GM12892 (cell line): ENCODE data around the gene ZNF23.

Experiments used
- DNase-seq: peaks from one replicate; pipeline ENCODE4 v3.0.0; 2011; ENCODE audit not compliant: insufficient read length
- FAIRE-seq: peaks from 2 replicates; lab custom pipeline; 2011; peaks lifted over from hg19 to GRCh38; lab: Jason Lieb, UNC
- POLR2A ChIP-seq: IDR thresholded peaks from 2 replicates; pipeline ENCODE4 v1.6.1; 2011; ENCODE audit warnings: low read depth, low read length, control low read depth
- POLR2AphosphoS5 ChIP-seq: IDR thresholded peaks from 2 replicates; pipeline ENCODE4 v1.6.1; 2011; ENCODE audit warnings: low read depth, low read length, control low read depth
- TAF1 ChIP-seq: IDR thresholded peaks from 2 replicates; pipeline ENCODE4 v1.6.1; 2011; ENCODE audit warnings: low read depth, mild to moderate bottlenecking, control low read depth, low read length, borderline replicate concordance

Gene ZNF23

DNA sequence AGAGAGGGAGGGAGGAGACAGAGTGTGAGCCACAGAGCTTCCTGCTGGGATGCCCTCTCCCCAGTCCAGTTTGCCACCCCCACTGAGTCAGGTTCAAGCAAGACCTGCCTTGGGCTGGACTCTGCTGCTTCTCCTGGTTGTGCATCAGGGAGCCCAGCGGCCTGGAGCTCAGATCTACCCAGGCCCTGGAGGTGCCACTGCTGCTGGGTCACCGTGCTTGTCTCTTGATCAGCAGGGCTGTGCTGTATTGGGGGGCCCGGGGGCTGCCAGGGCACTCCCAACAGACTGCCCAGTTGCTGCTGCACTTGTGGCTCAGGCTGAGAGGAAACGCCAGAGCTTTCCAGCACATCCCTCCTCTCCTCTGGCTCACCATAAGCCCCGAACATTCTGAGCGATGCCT, 29.1 kb downstream of the ZNF23 start:
- TF ChIP-seq POLR2A (no peak), POLR2AphosphoS5 (no peak), TAF1 (no peak)
- no peak for FAIRE-seq
- DNase-seq = no peak

DNA sequence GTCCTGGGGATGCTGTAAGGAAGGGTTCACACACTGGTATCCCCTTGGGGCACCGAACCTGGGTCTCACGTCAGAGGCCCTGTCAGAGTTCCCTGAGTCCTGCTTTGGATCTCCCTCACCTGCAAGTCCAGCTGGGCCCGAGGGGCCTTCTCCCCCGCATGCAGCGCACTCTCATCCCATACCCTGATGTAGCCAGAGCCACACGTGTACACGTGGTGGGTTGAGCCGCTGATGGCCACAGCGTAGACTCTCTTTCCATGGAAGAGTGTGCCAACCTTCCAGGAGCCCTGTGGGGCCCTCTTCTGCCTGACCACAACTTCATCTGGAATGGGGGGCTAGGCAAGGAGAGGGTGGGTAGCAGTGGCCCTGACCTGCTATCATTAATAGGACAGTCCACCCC, 30.1 kb downstream of the ZNF23 start:
- DNase-seq (no peak), FAIRE-seq (no peak)
- no peak for TF ChIP-seq POLR2AphosphoS5
- TF ChIP-seq POLR2A = no peak

DNA sequence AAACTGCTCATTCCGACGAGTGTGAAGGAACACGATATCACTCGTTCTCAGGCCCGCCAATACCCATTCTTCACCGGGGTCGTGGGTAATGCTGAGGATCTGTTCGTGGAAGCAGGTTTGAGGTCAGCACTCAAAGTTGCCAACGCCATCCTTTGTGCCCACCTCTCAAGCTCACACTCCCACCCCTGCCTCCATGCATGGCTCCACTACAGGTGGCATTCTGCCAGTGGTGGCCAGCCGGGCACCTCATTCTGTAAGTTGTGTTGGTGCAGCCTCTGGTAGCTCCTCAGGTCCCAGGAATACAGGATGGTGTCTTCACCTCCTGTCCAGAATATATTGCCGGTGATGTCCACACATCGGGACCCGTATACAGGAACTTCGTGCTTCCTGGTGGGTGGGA, 30.9 kb downstream of the ZNF23 start:
- no peak for FAIRE-seq
- TF ChIP-seq TAF1 = no peak
- no peak for TF ChIP-seq POLR2AphosphoS5
- TF ChIP-seq POLR2A = no peak
- no peak for DNase-seq

DNA sequence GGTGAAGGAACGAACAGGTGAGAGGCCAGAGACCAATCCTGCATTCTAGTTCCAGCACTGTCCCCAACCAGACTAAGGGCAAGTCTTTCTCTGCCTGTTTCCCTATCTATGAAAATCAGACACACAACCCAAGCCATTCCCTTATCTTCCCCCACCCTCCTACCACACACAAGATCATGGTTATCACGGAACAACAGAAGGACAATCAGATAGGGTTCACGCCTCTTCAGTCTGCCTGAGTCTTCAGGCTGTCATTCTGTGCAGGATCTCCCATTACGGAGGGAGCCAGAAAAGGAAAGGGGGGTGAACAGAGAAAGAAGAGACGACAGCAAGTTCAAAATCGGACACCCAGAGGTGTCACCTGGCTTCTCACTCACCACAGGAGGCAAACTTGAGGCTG, 31.3 kb downstream of the ZNF23 start:
- no peak for TF ChIP-seq TAF1
- no peak for TF ChIP-seq POLR2A
- TF ChIP-seq POLR2AphosphoS5 = no peak
- DNase-seq (no peak), FAIRE-seq (no peak)

DNA sequence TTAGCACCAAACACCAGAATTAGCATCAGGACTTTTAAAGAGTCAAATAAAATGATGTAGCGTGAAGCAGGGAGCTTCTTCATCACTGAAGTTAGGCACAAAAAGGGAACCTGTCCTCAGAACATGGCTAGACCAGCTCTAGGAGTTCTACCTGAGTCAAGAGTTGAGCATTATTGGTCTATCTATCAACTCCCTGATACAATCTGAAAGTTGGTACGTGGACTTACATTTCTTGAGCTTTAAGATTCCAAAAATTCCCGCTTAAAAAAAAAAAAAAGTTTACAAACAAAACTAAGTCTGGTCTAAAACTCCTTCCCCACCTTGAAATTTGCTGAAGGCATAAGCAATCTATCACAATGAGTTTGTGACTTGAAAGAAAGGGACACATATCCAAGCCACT, 32.5 kb downstream of the ZNF23 start:
- no peak for FAIRE-seq
- TF ChIP-seq TAF1 (no peak), POLR2AphosphoS5 (no peak), POLR2A (no peak)
- no peak for DNase-seq

DNA sequence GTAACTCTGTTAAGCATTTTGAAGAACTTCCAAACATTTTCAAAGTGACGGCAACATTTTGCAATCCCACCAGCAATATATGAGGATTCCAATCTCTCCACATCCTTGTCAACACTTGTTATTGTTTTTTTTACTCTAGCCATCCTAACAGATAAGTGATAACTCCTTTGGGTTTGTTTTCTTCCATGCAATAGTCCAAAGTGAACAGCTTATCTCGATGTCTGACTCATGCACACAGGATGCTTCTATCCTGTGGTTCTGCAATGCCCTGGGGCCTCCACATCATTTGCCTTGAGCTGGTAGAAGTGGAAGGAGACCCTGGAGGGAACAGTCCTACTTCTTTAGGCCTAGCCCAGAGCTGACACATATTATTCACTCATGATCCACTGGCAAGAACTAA, 33.2 kb downstream of the ZNF23 start:
- DNase-seq (no peak), FAIRE-seq (no peak)
- TF ChIP-seq TAF1 = no peak
- no peak for TF ChIP-seq POLR2A
- no peak for TF ChIP-seq POLR2AphosphoS5

DNA sequence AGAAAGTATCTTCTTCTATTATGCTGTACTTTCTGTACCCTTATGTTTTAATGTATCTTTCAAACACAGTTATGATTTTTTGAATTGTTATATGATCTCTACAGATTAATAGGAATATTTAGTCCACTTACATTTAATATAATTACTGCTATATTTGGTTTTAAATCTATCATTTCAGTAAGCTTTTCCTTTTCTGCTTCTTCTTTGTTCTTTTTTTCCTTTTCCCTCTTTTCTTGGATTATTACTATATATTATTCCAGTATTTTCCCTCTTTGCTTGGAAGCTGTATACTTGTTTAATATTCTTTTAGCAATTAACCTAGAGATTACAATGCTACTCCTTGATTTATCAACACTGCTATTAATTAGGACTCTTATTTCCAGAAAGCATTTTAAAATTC, 33.7 kb downstream of the ZNF23 start:
- TF ChIP-seq POLR2A (no peak), TAF1 (no peak), POLR2AphosphoS5 (no peak)
- FAIRE-seq (no peak), DNase-seq (no peak)

DNA sequence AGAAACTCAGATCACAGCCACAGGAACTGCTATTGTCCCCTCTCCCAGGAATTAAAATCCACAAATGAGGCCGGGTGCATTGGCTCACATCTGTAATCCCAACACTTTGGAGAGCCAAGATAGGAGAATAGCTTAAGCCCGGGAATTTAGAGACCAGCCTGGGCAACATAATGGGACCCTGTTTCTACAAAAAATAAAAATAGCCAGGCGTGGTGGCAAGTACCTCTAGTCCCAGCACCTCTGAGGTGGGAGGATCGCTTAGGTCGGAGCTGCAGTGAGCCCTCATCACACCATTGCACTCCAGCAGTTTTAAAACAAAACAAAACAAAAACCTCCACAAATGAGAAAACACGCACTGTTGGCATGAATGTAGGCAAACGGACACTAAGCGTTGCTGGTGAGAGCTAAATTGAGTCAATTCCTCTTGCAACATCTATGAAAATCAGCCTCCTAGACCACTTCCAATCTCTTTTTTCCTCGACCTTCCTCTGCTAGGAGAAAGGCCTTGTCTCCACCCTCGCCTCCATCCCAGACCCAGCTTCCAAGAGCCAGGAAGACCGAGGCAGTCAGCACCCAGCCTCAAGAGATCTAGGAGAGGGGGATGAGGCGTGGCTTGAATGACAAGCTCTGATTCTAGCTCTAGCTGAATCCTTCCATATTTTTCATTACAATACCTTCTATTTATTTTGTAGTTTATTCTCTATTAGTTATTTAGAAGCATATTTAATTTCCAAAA, 35.0 kb downstream of the ZNF23 start:
- FAIRE-seq (no peak), DNase-seq (no peak)
- TF ChIP-seq POLR2A = no peak
- no peak for TF ChIP-seq POLR2AphosphoS5
- TF ChIP-seq TAF1 = no peak

DNA sequence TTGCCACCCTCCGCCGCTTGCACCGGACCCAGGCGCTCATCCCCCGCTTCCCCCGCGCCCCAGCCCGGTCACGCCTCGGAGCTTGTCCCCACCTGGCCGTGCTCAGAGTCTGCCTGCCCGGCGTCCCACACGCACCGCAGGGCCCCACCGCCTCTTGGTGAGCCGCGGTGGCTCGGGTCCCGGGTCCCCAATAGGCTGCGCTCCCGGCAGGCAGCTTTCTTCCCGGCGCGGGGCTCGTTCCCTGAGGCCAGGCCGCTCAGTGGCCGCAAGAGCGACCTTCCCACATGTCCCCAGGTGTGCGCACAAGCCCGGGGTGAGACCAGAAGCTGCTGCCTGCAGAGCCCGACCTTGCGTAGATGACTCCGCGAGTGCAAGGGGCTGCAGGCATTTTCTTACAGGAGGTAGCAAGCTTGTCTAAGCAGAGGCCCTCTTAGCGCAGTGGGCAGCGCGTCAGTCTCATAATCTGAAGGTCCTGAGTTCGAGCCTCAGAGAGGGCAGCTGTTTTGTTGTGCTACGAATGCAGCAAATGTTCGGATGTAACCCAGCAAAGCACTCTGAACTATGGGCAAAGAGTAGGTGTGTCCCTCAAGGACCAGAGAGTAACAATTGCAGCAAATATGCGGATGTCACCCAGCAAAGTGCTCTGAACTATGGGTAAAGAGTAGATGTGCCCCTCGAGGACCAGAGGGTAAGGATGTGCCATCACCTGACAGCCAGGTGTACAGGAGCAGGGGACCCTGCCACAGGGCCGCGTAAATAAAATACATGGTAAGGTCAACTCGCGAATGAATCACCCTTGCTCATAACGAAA, 35.8 kb downstream of the ZNF23 start:
- no peak for DNase-seq
- peak; percentile 50 for FAIRE-seq
- no peak for TF ChIP-seq POLR2A
- no peak for TF ChIP-seq POLR2AphosphoS5
- TF ChIP-seq TAF1 = no peak

DNA sequence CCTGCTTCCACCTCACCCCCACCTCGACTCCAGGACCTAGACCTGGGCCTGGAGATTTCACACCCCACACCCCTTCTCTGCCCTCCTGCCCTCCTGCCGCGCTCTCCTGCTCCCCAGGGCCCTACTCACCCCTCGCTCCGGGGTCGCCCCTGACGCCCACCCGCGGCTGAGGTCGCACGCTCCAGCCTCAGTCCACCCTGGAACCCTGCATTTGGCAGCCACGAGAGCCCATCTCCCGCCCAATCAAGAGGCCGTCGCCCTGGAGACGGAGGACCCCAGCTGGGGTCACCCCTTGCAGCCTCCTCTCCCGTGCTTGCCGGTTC, 36.3 kb downstream of the ZNF23 start:
- no peak for DNase-seq
- no peak for FAIRE-seq
- no peak for TF ChIP-seq TAF1
- no peak for TF ChIP-seq POLR2AphosphoS5
- no peak for TF ChIP-seq POLR2A

DNA sequence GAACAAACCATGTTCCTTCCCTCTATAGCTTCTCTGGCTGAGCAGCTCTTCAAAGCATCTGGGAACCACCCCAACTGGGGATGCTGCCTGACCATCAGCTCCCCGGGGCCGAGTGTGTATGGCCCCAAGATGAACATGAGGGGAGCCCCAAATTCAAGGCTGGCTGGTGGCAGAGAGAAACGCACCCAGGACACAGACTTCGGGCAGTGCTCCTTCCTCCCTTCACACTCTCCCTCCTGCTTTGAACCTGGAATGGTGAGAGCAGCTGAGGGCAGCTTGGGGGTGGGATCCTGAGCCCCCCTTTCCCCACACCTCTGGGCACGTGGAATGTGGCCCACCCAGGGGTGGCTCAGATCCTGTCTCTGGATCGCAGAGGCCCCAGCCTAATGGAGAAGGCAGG, 37.4 kb downstream of the ZNF23 start:
- FAIRE-seq (no peak), DNase-seq (no peak)
- no peak for TF ChIP-seq POLR2AphosphoS5
- no peak for TF ChIP-seq TAF1
- TF ChIP-seq POLR2A = no peak

DNA sequence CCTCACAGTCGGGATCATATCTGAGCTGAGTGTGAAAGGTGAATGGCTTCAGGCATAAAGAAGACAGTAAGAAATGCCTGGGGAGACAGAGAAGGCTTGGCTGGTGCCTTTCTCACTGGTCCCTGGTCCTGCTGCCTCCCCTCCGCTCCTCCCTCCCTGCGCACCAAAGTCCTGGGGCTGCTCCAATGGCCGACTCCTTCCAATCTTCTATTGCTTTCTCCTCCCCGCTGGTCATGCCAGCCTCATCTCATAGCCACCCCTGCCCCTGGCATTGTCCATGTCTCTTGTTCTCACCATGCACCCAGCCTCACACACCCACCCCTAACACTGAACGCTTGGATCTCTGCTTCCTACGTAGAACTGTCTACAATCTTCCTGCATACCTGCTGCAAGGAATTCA, 38.2 kb downstream of the ZNF23 start:
- TF ChIP-seq POLR2A (no peak), POLR2AphosphoS5 (no peak), TAF1 (no peak)
- DNase-seq (no peak), FAIRE-seq (no peak)
